Activated T-cell treated with anti-CD3 and anti-CD28 coated beads for 48 hours (primary cell): Measurements from ENCODE around the gene DCDC2C.

Experiments used
- DNase-seq: peaks from one replicate; pipeline ENCODE4 v3.0.0-alpha.2; 2020; ENCODE audit warnings: low read depth

DCDC2C gene

DNA sequence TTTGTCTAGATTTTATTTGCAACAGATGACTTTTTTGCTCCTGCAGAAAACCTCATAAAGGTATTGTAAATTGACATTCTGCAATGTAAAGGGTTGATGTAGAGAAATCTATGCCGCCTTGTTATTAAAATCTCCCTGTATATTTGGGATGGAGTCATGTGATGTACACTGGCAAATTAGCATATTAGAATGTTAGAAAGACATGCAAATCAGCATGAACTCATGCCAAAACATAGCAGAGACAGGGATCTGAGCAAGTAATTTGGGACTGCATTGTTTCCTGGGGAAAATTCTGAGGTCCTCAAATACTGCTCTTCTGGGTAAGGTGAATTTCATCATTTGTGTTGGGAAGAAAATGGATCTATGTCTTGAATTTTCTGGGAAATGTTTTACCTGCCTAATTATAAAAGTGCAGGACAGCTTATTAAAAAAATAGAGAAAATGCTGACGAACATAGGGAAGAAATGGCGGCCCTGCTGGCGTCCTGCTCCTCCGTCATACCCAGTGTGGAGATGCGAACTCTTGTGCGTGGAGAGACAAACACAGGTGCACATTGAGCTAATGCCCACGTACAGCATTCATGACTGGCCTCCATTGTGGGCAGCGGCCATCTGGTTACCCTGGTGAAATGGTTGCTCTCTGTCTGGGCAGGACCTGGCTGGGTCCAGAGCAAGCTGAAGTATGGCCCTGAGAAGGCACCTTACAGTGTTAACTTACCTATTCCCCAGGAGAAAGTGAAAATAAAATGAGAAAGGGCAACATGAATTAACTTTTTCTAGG lies 29.1 kb upstream of the DCDC2C start:
- no peak for DNase-seq

DNA sequence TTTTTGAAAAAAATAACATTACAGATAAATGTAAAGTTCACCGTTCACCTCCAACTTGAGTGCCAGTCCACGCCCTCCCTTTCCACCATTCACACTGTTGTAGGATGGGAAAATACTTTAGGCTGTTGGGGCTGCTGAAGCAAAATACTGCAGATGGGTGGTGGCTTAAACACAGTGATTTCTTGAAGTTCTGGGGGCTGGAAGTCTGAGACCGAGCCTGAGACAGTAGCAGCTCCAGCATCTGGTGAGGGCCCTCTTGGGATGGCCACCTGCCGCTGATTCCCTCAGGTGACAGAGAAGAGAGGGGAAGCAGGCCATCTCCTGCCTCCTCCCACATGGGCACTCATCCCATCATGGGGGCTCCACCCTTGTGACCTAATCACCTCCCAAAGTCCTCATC lies 27.7 kb upstream of the DCDC2C start:
- no peak for DNase-seq

DNA sequence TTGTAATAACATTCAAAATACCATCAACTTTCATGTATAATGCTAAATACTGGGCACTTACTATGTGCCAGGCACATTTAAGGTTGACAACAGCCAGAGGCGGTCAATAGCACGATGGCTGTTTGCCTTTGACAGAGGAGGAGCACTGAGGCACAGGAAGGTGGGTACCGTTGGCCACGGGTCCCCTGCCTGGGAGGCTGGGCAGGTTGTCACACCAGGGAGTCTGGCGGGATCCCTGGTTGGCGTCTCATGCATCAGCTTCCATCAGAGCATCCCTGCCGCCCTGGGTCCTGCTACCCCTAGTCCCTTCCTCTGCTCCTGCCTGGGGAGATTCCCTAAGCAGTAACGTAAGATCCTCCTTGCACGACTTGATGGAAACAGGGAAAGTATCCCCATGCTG lies 25.9 kb upstream of the DCDC2C start:
- no peak for DNase-seq

DNA sequence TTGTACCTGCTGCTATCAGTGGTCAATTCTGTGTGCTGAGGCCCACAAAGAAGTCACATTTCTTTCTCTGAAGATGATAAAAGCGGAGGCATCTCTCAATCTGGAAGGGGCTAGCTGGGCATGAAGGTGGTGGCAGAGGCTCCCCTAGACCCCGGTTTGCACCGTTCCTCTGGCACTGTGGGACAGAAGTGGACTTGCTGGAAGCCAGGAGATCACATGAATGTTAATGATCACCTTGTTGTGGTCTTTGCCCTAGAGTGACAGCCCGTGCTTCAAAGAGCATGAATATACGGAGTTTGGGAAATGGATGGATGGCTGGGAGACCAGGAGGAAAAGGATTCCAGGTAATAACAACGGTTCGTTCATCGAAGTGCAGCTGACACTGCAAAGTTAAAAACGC lies 25.2 kb upstream of the DCDC2C start:
- DNase-seq: no peak

DNA sequence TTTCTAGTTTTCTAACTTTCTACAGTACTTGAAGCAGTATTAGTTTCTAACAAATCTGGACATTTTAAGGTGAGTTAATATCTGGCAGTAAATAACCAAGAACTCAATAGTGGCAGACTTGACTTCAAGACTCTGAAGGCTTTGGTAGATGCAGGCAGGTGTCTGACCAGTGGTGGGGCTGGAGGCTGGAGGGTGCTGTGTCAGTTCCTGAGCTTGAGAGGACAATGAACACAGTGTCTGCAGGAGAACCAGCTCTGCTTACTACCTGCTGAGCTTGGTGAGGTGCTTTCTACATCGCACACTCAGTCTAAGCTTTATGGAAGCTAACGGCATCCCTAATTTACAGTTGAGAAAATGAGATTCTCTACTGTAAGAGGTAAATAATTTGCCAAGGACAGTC lies 24.2 kb upstream of the DCDC2C start:
- DNase-seq: no peak

DNA sequence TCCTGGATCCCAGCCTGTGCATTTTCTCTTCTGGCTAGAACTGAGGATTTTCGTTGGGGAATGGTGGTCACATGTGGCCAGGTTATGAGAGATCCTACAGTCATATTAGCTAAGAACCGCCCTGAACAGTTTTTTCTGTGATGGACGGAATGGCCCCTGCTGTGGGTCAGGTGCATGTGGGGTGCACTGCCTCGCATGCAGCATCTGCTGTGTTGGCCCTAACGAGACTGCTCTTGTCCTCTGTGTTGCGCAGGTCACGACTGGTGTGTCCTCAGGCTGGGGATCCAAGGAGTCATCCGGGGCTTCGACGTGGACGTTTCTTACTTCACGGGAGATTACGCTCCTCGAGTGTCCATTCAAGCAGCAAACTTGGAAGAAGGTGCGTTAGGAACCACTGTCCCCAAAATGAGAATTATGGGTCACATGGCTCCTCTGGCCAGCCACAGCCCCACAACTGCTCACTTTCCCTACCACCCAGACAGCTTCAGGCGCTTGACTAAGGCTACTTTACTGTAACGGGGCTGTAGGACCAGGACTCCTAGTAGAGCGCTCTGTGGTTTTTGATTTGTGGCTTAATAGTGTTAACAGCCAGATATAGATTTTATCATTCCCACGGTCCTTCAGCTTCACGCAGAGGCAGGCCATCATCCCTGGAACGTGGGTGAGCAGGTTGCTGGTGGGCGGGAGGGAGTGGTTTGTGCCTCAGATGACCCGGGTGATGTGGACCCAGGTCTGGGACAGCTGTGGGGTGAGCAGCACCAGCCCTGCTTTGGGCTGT lies 23.6 kb upstream of the DCDC2C start:
- DNase-seq: no peak

DNA sequence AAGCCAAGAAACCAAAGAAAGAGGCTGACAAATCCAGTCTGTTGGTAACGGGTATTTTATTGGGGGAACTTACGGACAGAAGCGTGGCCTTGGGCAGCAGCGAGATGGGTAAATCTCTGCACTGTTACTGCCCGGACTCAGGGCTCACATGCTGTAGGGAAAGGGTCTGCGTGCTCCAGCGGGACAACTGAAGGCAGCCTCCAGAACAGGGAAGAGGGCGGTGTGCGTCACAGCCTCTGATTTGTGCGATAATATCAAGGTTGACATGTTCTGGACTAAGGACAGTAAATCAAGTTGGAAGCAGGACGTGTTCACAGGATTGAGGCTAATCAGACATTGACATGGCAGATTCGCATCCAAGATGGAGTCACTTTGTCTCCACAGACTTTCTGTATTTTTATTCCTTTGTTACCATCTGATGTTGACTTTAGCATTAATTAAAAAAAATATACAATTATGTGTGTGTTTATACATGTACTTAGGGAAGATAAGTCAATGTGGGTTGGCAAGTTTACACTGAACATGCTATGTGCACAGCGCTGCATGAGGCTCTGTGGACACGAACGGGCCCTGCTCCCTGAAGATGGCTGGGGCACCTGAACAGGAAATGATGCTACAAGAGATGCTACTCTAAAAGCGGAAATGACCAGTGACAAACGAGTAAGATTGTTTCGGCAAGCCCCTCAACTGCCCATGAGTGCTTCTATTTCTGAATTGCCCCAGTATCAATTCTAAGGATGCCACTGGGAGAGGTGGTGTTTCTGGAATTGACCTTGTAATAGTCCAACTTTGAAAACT lies 22.6 kb upstream of the DCDC2C start:
- no peak for DNase-seq

DNA sequence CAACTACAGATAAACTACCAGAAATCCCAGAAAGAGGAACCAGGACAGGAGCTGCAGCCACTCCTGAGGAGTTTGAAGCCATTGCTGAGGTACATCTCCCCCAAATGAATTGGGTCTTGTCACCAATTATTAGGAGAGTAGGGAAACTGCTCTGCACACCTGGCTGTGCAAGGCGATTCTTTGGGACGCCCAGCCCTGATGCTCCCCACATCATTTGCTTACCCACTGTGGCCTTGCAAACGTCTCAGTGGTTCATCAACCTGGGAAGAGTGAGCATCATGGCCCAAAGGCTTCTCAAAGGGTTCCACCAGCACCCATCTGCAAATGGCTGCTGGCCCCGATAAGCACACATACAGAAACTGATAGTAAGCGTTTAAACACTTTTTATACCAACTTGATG lies 21.8 kb upstream of the DCDC2C start:
- no peak for DNase-seq

DNA sequence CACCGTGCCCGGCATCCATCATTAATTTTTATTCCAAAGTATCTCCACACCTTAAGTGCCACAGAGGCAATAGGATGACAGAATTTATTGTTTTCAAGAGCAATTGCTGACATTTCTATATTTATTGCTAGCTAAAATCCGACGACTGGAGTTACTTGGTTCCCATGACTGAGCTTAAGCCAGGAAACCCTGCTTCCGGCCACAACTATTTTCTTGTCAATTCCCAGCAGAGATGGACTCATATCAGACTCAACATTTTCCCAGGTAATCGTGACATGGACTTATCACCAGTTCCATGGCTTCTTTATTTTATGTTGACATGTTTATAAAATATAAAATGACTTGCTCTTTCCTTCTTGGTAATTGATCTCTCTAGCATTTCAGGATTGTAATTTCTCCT lies 20.6 kb upstream of the DCDC2C start:
- no peak for DNase-seq

DNA sequence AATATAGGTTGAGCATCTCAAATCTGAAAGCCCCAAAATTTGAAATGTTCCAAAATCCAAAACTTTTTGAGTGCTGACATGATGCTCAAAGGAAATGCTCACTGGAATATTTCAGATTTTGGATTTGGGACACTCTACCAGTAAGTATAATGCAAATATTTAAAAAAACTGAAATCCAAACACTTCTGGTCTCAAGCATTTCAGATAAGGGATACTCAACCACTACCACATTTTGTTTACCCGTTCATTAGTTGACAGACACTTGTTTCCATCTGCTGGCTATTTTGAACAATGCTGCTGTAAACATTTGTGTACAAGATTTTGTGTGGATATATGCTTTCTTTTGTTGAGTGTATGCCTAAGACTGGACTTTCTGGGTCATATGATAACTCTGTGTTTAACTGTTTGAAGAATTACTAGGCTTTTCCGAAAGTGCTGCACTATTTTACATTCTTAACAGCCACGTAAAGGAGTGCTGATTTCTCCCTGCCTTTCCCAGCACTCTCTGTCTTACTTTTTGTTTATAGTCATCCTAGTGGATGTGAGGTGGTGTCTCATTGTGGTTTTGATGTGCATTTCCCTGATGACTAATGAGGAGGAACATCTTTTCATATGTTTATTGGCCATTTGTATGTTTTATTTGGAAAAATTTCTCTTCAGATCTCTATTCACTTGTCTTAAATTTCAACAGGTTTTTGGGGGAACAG lies 19.5 kb upstream of the DCDC2C start:
- DNase-seq: no peak

DNA sequence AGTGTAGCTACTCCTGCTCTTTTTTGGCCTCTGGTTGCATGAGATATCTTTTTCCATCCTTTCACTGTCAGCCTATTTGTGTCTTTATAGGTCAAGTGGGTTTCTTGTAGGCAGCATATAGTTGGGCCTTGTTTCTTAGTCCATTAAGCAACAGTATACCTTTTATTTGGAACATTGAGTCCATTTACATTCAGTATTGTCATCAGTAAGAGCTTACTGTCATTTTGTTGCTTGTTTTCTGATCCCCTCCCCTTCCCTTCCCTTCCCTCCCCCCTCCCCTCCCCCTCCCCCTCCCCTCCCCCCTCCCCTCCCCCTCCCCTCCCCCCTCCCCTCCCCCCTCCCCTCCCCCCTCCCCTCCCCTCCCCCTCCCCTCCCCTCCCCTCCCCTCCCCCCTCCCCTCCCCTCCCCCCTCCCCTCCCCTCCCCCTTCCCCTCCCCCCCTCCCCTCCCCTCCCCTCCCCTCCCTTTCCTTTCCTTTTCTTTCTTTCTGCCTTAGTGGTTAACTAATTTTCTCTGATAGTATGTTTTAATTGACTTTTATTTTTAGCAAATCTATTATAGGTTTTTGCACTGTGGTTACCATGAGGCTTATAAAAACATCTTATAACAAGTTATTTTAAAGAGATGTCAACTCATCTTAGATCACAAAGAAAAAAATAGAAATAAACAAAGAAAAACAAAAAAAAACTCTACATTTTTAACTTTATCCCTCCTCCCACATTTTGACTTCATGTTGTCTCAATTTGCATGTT lies 13.2 kb upstream of the DCDC2C start:
- DNase-seq: no peak

DNA sequence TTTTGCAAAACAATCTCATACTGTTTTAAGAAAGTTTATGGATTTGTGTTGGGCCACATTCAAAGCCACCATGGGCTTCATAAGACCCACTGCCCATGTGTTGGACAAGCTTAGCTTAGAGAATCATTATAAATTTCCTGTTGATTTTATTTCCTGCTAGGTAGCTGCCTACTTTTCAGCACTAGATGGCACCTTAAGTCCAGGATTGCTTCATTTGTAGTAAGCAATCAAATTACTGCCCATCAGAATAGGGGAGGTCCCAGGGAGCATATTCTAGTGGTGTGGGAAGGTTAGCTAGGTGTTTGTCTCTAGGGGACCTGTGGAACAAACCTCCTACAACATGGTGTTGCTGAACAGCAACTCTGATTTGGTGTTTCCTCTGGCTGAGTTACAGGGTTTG lies 11.0 kb upstream of the DCDC2C start:
- no peak for DNase-seq

DNA sequence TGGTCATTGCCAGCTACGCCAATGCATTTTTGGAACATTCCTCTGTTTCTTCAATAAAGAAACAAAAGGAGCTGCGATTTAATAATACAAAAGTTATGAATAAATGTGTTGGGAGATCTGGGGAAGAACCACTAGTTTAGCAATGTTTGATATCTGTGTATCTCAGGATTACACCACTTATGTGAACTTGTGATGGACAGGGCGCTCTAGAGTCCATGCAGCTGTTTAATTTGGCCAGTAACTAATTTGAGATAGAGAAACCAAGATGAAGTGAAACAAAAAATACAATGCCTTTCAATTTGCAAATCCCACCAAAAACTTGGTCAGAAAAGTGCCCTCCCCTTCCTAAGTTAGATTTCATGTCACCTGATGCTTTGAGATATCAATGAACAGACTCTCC lies 6.8 kb upstream of the DCDC2C start:
- DNase-seq: no peak

DNA sequence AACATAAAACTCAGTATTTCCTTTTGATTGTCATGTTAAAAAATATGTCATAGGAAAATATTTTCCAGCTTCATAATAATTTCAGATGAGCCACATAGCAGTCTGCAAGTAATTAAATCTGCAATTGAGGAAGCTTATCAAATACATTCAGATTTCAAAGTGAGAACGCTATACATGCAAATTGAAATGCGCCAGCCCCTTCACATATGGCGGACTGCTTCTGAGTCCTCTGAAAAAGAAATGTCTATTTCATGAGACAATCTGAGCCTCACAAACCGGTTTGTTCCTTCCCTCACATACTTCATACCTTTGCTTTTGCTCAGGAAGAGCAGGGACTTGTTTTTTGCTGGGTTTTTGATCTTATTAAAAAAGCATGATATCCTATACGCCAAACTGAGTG lies 2.3 kb upstream of the DCDC2C start:
- no peak for DNase-seq

DNA sequence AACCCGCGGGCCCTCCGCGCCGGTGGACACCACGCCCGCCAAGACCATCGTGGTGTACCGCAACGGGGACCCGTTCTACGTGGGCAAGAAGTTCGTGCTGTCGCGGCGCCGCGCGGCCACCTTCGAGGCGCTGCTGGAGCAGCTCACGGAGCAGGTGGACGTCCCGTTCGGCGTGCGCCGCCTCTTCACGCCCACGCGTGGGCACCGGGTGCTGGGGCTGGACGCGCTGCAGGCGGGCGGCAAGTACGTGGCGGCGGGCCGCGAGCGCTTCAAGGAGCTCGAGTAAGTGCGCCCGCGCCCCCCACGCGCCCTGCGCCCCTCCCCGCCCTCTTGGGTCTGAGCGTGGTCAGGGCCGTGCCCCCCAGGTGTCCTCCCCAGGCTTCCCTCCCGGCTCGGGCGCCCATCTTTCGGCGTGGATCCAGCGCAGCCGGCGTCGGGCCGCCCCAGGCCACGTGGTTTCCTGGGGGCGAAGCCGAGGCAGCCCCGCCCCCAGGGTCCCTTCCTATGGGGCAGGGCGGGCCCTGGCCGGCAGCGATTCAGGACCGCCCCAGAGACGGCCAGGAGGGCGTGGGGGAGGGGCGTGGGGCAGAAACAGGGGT lies 481 bp downstream of the DCDC2C start:
- no peak for DNase-seq

DNA sequence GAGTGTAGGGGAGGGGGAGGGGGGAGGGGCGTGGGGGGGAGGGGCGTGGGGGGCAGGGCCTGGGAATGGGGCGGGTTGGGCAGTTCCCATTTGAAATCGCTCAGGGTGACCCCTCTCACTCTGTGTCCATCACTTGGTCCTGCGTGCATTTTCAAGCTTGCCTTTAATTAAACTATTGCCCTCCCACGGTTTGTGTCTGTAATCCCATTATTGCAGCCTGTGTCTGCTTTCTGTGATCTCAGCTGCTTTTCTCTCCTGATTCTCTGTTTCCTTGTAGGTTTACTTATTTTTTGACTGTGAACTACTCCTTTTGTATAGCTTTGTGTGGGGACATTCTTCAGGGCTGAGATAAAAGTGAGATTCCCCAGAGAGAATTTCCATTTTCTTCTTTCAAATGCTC lies 1.3 kb downstream of the DCDC2C start:
- no peak for DNase-seq

DNA sequence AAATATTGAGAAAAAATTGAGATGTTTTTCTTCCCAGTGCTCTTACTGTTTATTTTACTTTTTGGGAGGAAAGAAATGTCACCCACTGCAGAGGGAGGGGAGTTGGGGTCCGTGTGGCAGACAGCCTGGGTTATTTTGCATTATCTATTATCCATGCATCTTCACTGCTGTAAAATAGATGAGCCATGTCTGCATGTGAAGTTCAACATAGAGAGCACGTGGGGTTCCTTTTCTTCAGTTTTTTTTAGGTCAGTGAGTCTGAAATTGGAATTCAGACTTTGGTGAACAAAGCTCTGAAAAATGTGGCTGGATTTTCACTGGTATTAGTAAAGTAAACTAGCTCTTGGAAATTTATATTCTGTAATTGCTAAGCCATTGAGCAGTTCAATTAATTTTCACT lies 2.4 kb downstream of the DCDC2C start:
- DNase-seq: no peak

DNA sequence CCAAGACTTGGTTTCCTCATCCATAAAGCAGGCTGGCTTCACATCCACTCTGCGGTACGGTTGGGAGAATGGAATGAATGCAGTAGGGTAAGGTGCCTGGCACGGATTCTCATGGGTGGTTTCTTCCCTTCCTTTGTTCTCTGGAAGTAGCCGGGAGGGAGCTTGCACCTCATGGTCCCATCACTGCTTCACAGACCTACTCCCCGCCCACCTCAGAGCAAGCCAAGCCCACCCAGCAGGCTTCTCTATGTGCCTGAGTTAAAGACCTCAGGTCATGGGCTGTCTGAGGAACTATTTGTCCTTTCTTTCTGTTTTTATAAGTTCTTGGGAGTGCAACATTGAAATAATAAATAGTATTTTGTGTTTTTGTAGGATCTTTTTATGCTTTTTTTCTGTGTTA lies 3.5 kb downstream of the DCDC2C start:
- no peak for DNase-seq

DNA sequence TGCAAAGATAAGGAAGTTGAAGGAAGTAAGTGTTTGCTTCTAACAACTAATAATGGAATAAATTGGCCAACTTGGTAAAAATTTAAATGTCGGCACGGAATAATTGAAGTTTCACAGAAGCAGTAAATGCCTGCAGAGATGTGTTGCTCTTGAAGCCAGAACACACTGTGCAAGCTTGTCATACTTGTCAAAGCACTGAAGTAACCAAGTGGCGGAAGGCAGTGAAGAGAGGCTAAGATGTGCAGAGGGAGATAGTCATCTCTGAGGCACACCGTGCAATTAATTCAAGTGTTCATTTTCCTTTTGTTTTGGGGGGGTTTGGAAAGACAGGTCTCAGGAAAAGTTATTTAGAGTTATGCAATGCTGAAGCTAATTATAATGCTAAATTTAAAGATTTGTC lies 5.2 kb downstream of the DCDC2C start:
- DNase-seq: no peak

DNA sequence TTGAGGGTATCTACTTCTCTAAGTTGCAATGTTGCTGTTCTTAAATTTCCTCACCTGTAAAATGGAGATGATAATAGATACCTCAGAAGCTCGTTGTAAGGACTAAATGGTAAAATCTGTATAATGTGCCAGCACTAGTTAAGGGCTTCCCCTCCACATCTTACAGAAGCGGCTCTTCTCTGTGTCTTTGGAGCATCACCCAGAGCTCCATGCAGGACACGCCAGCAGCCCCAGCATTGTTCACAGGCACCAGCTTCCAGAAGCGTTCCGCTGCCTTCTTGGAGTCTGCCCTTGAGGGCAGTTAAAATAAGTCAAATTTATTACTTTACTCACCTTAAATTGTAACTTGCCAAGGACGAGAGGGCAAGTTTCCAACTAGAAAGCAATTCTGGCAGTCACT lies 5.8 kb downstream of the DCDC2C start:
- no peak for DNase-seq

DNA sequence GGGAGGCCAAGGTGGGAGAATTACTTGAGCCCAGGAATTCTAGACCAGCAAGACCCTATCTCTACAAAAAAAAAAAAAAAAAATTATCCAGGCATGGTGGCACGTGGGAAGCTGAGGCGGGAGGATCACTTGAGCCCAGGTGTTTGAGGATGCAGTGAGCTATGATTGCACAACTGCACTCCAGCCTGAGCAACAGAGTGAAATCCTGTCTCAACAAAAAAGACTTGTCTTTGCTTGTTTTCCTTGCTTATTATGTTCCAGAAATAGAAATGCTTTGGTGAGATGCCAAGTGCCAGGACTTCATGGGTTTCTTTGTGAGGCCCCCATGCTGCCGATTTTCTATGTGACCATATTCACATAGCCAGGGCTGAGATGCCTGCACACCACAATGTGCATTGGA lies 9.0 kb downstream of the DCDC2C start:
- DNase-seq: no peak
